OCI-LY7 (cell line): ENCODE measurements around the gene RPP25L. TPM values are rescaled to one million over a fixed set of nuclear protein-coding genes. Genes with fewer than 3 reads are reported as not detected.

Experiments
- BruUV-seq: library from RNA; stranded (reverse); fragments of 400-500 nt; replicated peaks from 2 replicates; lab custom pipeline; 2021; lab: Mats Ljungman, UMichigan
- CTCF ChIA-PET: fragments of 300-600 bp; sonication (Branson Sonifier 250); formaldehyde crosslinking; loops from one replicate; lab custom pipeline; 2022; ENCODE audit warnings: antibody characterized with exemption; ENCODE audit not compliant: unreplicated experiment; lab: Charles Lee
- POLR2A ChIA-PET: fragments of 300-600 bp; sonication (Branson Sonifier 250); formaldehyde crosslinking; loops from one replicate; lab custom pipeline; 2022; ENCODE audit warnings: antibody characterized with exemption; lab: Charles Lee
- DNase-seq: peaks from one replicate; pipeline ENCODE4 v3.0.0-alpha.2; 2015; ENCODE audit warnings: low spot score
- H2AFZ ChIP-seq: fragments of 200-600 bp; sonication (generic), shearing (Covaris generic); 2 replicates; pipeline ENCODE4 v1.6.1; 2014; ENCODE audit warnings: mild to moderate bottlenecking, antibody characterized with exemption, low read length, moderate library complexity
- H3K27ac ChIP-seq: fragments of 200-600 bp; sonication (generic); 2 replicates; pipeline ENCODE4 v1.5.1; 2014; ENCODE audit warnings: mixed run types, low read depth, mild to moderate bottlenecking, moderate library complexity, low read length, inconsistent platforms; ENCODE audit not compliant: poor library complexity, severe bottlenecking
- H3K36me3 ChIP-seq: fragments of 200-600 bp; sonication (generic); 2 replicates; pipeline ENCODE4 v1.6.1; 2014; ENCODE audit warnings: mild to moderate bottlenecking, antibody characterized with exemption, low read length, moderate library complexity, mixed read lengths; ENCODE audit not compliant: insufficient read depth
- H3K4me1 ChIP-seq: fragments of 200-600 bp; sonication (generic); 2 replicates; pipeline ENCODE4 v1.5.1; 2014; ENCODE audit warnings: mild to moderate bottlenecking, low read length; ENCODE audit not compliant: insufficient read depth, poor library complexity, severe bottlenecking
- H3K4me2 ChIP-seq: fragments of 200-600 bp; sonication (generic); 2 replicates; pipeline ENCODE4 v1.6.1; 2014; ENCODE audit warnings: mild to moderate bottlenecking, low read length
- H3K4me3 ChIP-seq: fragments of 200-600 bp; sonication (generic); 2 replicates; pipeline ENCODE4 v1.5.1; 2014; ENCODE audit warnings: mild to moderate bottlenecking, low read depth, low read length; ENCODE audit not compliant: poor library complexity, severe bottlenecking
- H3K79me2 ChIP-seq: fragments of 200-600 bp; sonication (generic); 2 replicates; pipeline ENCODE4 v1.6.1; 2016; ENCODE audit warnings: low read depth, mild to moderate bottlenecking, low read length, moderate library complexity, mixed read lengths; ENCODE audit not compliant: insufficient read depth
- H3K9me2 ChIP-seq: fragments of 200-600 bp; sonication (generic); 2 replicates; pipeline ENCODE4 v1.6.1; 2016; ENCODE audit warnings: mild to moderate bottlenecking, low read length, mixed read lengths; ENCODE audit not compliant: insufficient read depth
- H3K9me3 ChIP-seq: fragments of 200-600 bp; sonication (generic); 2 replicates; pipeline ENCODE4 v1.6.1; 2014; ENCODE audit warnings: mild to moderate bottlenecking, mixed run types, low read length, mixed read lengths
- H4K20me1 ChIP-seq: fragments of 200-600 bp; sonication (generic); 2 replicates; pipeline ENCODE4 v1.6.1; 2014; ENCODE audit warnings: mild to moderate bottlenecking, antibody characterized with exemption, low read length, moderate library complexity, mixed read lengths; ENCODE audit not compliant: insufficient read depth
- EZH2phosphoT487 ChIP-seq: fragments of 200-600 bp; sonication (generic); IDR thresholded peaks from 2 replicates; pipeline ENCODE4 v1.6.1; 2018; ENCODE audit warnings: low read depth, borderline replicate concordance, mild to moderate bottlenecking, mixed run types, antibody characterized with exemption, low read length, moderate library complexity, mixed read lengths
- intact Hi-C: fragments of 100-400 bp; cut with micrococcal nuclease; formaldehyde crosslinking; loops from one replicate; pipeline ENCODE4 v1.10.0; 2022; ENCODE audit not compliant: unreplicated experiment
- total RNA-seq, 2 experiments: library from RNA; depleted of rRNA in 1 of 2; stranded (reverse); fragments of >200 nt in 1 of 2; shearing (Covaris generic) in 1 of 2; gene quantifications; 2 replicates each; pipeline ENCODE4 v1.2.3, GENCODE V29; 2014 to 2022
- TF ChIP-seq, protein P1 (sequence below): fragments of 200-600 bp; sonication (generic); conservative IDR thresholded peaks from 2 replicates; pipeline ENCODE4 v1.5.1; 2014; ENCODE audit warnings: mild to moderate bottlenecking, antibody characterized with exemption, low read length, moderate library complexity, mixed read lengths

The RPP25L gene
- total RNA-seq, 2 experiments from 2014 or later = 33.7 to 40.3 TPM

DNA sequence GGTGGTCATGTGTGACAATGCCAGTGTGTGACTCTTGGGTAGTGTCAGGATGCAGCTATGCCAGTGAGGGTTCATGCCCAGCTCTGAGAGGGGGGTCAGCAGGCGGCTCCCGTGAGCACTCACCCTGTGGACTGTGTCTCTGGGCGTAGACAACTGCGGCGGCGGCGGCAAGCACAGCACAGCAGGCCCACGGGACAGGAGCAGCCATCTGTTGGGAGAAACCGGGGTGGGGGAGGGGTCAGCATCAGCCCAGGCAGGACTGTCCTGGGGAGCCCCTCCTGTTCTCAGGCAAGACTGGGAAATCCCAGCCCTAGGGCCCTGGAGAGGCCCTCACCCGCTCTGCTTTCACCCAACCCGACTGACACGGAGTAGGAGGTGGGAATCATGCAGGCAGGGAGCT lies 43.1 kb downstream of the RPP25L start:
- no peak for DNase-seq
- intact Hi-C loops = no loop called here

DNA sequence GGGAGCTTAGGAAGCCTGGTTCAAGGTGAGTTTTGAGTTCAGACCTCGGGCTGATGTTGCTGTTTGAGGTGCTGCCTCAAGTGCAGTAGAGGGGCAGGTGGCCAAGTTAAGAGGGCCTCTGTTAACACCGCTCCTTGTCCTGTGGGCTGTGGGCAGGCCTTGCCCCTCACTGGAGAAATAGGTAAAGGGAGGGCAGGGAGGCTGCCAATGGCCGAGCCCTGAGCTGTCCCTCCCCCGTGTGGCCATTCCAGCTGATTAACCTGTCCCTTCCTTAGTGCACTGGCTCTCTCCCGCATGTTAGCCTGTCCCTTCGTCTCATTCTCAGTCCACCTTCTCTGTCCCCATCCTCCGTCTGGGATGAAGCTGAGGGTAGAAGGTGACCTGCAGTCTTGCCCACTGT lies 43.8 kb downstream of the RPP25L start:
- BruUV-seq = no TSS peak
- H3K4me3 ChIP-seq = no peak overlapping the region
- no peaks in the 10 kb centered on the region for H3K9me2 ChIP-seq
- H3K9me3 ChIP-seq = no peaks in the 10 kb centered on the region
- TF ChIP-seq, protein P1, sequence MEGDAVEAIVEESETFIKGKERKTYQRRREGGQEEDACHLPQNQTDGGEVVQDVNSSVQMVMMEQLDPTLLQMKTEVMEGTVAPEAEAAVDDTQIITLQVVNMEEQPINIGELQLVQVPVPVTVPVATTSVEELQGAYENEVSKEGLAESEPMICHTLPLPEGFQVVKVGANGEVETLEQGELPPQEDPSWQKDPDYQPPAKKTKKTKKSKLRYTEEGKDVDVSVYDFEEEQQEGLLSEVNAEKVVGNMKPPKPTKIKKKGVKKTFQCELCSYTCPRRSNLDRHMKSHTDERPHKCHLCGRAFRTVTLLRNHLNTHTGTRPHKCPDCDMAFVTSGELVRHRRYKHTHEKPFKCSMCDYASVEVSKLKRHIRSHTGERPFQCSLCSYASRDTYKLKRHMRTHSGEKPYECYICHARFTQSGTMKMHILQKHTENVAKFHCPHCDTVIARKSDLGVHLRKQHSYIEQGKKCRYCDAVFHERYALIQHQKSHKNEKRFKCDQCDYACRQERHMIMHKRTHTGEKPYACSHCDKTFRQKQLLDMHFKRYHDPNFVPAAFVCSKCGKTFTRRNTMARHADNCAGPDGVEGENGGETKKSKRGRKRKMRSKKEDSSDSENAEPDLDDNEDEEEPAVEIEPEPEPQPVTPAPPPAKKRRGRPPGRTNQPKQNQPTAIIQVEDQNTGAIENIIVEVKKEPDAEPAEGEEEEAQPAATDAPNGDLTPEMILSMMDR = no peak
- TF ChIP-seq EZH2phosphoT487 = no peak
- ChIA-PET POLR2A (no interaction called here), CTCF (no interaction called here)
- intact Hi-C loops = no loop called here
- DNase-seq = no peak
- H3K79me2 ChIP-seq = no peaks in the 10 kb centered on the region
- H2AFZ ChIP-seq = no peak overlapping the region
- no peak overlapping the region for H3K27ac ChIP-seq
- no peak overlapping the region for H3K4me2 ChIP-seq
- H3K4me1 ChIP-seq = no peaks in the 10 kb centered on the region
- no peaks in the 10 kb centered on the region for H4K20me1 ChIP-seq
- no peaks in the 10 kb centered on the region for H3K36me3 ChIP-seq

More for the DNA sequence above, 43.1 kb downstream of the RPP25L start:
- H3K4me3 ChIP-seq = no peak overlapping the region
- H3K9me3 ChIP-seq = no peaks in the 10 kb centered on the region
- H3K27ac ChIP-seq = no peak overlapping the region
- H2AFZ ChIP-seq = no peak overlapping the region
- POLR2A ChIA-PET = no interaction called here
- H3K4me2 ChIP-seq = no peak overlapping the region
- BruUV-seq = no TSS peak
- H3K4me1 ChIP-seq = no peaks in the 10 kb centered on the region
- no peaks in the 10 kb centered on the region for H3K9me2 ChIP-seq
- H3K79me2 ChIP-seq = no peaks in the 10 kb centered on the region
- no peak for TF ChIP-seq EZH2phosphoT487
- TF ChIP-seq, protein P1 = no peak
- H4K20me1 ChIP-seq = no peaks in the 10 kb centered on the region
- CTCF ChIA-PET = no interaction called here
- H3K36me3 ChIP-seq = no peaks in the 10 kb centered on the region

DNA sequence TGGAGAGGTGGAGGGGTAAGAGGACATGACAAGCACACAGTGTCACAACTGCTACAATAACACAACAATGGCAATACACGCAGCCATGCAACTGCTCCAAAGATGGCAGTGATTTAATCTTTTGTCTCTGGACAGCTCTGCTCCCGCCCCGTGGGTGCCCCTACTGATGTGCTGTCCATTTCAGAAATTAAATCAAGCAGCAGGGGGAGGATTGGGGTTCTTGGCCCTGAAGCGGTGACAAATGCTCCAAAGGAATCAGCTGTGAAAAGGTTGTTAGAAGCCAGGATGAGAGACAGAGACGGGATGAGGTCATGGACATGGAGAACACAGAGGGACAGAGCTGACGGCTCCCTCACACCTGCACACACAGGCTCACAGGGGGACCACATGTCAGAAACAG lies 44.9 kb downstream of the RPP25L start:
- TF ChIP-seq EZH2phosphoT487 = no peak
- TF ChIP-seq, protein P1 = no peak
- H3K4me2 ChIP-seq = no peak overlapping the region
- H3K27ac ChIP-seq = no peak overlapping the region
- H3K4me3 ChIP-seq = no peak overlapping the region
- ChIA-PET CTCF (no interaction called here), POLR2A (no interaction called here)
- intact Hi-C loops = no loop called here
- no peaks in the 10 kb centered on the region for H4K20me1 ChIP-seq
- no TSS peak for BruUV-seq
- no peak for DNase-seq
- H3K79me2 ChIP-seq = no peaks in the 10 kb centered on the region
- no peak overlapping the region for H2AFZ ChIP-seq
- no peaks in the 10 kb centered on the region for H3K36me3 ChIP-seq
- H3K9me3 ChIP-seq = peaks cover 5% of the 10 kb centered on the region; the same call in 1 of the 2 replicates
- no peaks in the 10 kb centered on the region for H3K4me1 ChIP-seq
- H3K9me2 ChIP-seq = no peaks in the 10 kb centered on the region
